HepG2 (cell line): ENCODE measurements around the gene MINAR2. TPM values are rescaled to one million over a fixed set of nuclear protein-coding genes. Genes with fewer than 3 reads are reported as not detected.

Experiments
- ATAC-seq: fragments of 200-7000 bp; cut with Tn5 transposase; 3 replicates; pipeline ENCODE4 v1.9.1; 2020; ENCODE audit warnings: mild to moderate bottlenecking, moderate library complexity
- BruUV-seq: library from RNA; stranded (reverse); fragments of 400-500 nt; replicated peaks from 2 replicates; lab custom pipeline; 2021; lab: Mats Ljungman, UMichigan
- CTCF ChIA-PET: fragments of 300-600 bp; formaldehyde crosslinking; extraction: SDS; loops from one replicate; lab custom pipeline; 2021; ENCODE audit warnings: low total read pairs, inconsistent platforms, low intra/inter-chr PET ratio; lab: Yijun Ruan, JAX
- POLR2A ChIA-PET: fragments of 350-600 bp; sonication (Branson Sonifier 250); formaldehyde crosslinking; loops from one replicate; lab custom pipeline; 2020; ENCODE audit warnings: antibody characterized with exemption, inconsistent platforms; lab: Yijun Ruan, JAX
- DNase-seq: peaks from one replicate; pipeline ENCODE4 v3.0.0-alpha.2; 2015; ENCODE audit warnings: low spot score
- FAIRE-seq: peaks from 3 replicates; lab custom pipeline; 2011; peaks lifted over from hg19 to GRCh38; lab: Jason Lieb, UNC
- H2AFZ ChIP-seq: one replicate; pipeline ENCODE4 v1.6.1; 2011; ENCODE audit warnings: low read length, inconsistent platforms
- H3K27ac ChIP-seq: fragments of 300-600 bp; 3 replicates; pipeline ENCODE4 v1.8.0; 2011; ENCODE audit warnings: mixed run types, mild to moderate bottlenecking, mixed read lengths, low read length, inconsistent platforms; ENCODE audit not compliant: insufficient read depth; ENCODE audit errors: extremely low read length
- H3K27me3 ChIP-seq, 2 experiments: fragments of 200-600 bp in 1 of 2; 2 replicates in 1 of 2; 3 replicates in 1 of 2; pipeline versions ENCODE4 v1.6.0 to v1.8.0; 2011; ENCODE audit warnings: low read length in 2 of 2, mild to moderate bottlenecking in 2 of 2, moderate library complexity in 2 of 2, inconsistent platforms in 1 of 2; ENCODE audit not compliant: insufficient read depth in 2 of 2, control insufficient read depth in 1 of 2
- H3K36me3 ChIP-seq, 2 experiments: fragments of 200-600 bp in 1 of 2; replicated peaks in 1 of 2; 2 replicates in 1 of 2; 3 replicates in 1 of 2; pipeline versions ENCODE4 v1.5.1 to v1.8.0; 2011; ENCODE audit warnings: low read length in 2 of 2, inconsistent platforms in 1 of 2; ENCODE audit not compliant: insufficient read depth in 2 of 2, control insufficient read depth in 1 of 2
- H3K4me1 ChIP-seq: 2 replicates; pipeline ENCODE4 v1.5.1; 2012; ENCODE audit warnings: low read length, inconsistent platforms; ENCODE audit not compliant: insufficient read depth
- H3K4me2 ChIP-seq: 2 replicates; pipeline ENCODE4 v1.6.0; 2011; ENCODE audit warnings: low read depth, low read length, inconsistent platforms
- H3K4me3 ChIP-seq, 3 experiments: fragments of 200-600 bp in 1 of 3; sonication (generic), shearing (Covaris generic) in 1 of 3; replicated peaks in 1 of 3; 2 replicates each; pipeline ENCODE4 v1.5.1; 2011 to 2016; ENCODE audit warnings: low read length in 3 of 3, inconsistent platforms in 2 of 3, low read depth in 2 of 3, mild to moderate bottlenecking in 2 of 3, control low read depth in 1 of 3, mixed read lengths in 1 of 3; ENCODE audit not compliant: insufficient read depth in 1 of 3
- H3K79me2 ChIP-seq: one replicate; pipeline ENCODE4 v1.6.1; 2011; ENCODE audit warnings: low read length, inconsistent platforms; ENCODE audit not compliant: insufficient read depth
- H3K9ac ChIP-seq: 2 replicates; pipeline ENCODE4 v1.6.0; 2011; ENCODE audit warnings: mild to moderate bottlenecking, low read depth, low read length, inconsistent platforms; ENCODE audit not compliant: insufficient read depth
- H3K9me3 ChIP-seq: 2 replicates; pipeline ENCODE4 v1.5.1; 2012; ENCODE audit warnings: mild to moderate bottlenecking, low read length
- H4K20me1 ChIP-seq: 2 replicates; pipeline ENCODE4 v1.6.0; 2011; ENCODE audit warnings: inconsistent platforms, mild to moderate bottlenecking, low read length, moderate library complexity; ENCODE audit not compliant: insufficient read depth
- GTF2F1 ChIP-seq: fragments of 150-350 bp; IDR thresholded peaks from 2 replicates; pipeline ENCODE4 v1.6.1; 2014; ENCODE audit warnings: low read length
- HOXA5 ChIP-seq: sonication (generic); formaldehyde crosslinking; IDR thresholded peaks from 2 replicates; pipeline ENCODE4 v1.4.0; 2020; ENCODE audit warnings: missing genetic modification reagents
- MTA1 ChIP-seq: sonication (generic); formaldehyde crosslinking; IDR thresholded peaks from 2 replicates; pipeline ENCODE4 v1.4.0; 2020; ENCODE audit warnings: missing genetic modification reagents, mild to moderate bottlenecking, borderline replicate concordance
- NFYC ChIP-seq: IDR thresholded peaks from 2 replicates; pipeline ENCODE4 v1.6.1; 2016; ENCODE audit warnings: missing genetic modification reagents, missing compliant biosample characterization
- NR2C2 ChIP-seq: sonication (generic); formaldehyde crosslinking; IDR thresholded peaks from 2 replicates; pipeline ENCODE4 v1.4.0; 2020; ENCODE audit warnings: missing genetic modification reagents, mild to moderate bottlenecking, moderate library complexity, borderline replicate concordance
- RARA ChIP-seq: IDR thresholded peaks from 2 replicates; pipeline ENCODE4 v1.6.1; 2016; ENCODE audit warnings: missing genetic modification reagents, missing compliant biosample characterization
- RXRA ChIP-seq: sonication (generic); formaldehyde crosslinking; IDR thresholded peaks from 2 replicates; pipeline ENCODE4 v1.5.1; 2020; ENCODE audit warnings: missing genetic modification reagents
- TRIM24 ChIP-seq: sonication (generic); formaldehyde crosslinking; IDR thresholded peaks from 2 replicates; pipeline ENCODE4 v1.8.0; 2022; ENCODE audit warnings: mild to moderate bottlenecking, missing genetic modification reagents
- ZMYM2 ChIP-seq: sonication (generic); formaldehyde crosslinking; IDR thresholded peaks from 2 replicates; pipeline ENCODE4 v1.8.0; 2022; ENCODE audit warnings: mild to moderate bottlenecking, missing genetic modification reagents
- ZNF121 ChIP-seq: sonication (generic); formaldehyde crosslinking; IDR thresholded peaks from 2 replicates; pipeline ENCODE4 v1.5.0; 2020; ENCODE audit warnings: mild to moderate bottlenecking, missing genetic modification reagents
- ZNF124 ChIP-seq: sonication (generic); formaldehyde crosslinking; IDR thresholded peaks from 2 replicates; pipeline ENCODE4 v1.4.0; 2020; ENCODE audit warnings: missing genetic modification reagents
- ZNF224 ChIP-seq: sonication (generic); formaldehyde crosslinking; IDR thresholded peaks from 2 replicates; pipeline ENCODE4 v1.5.0; 2020; ENCODE audit warnings: mild to moderate bottlenecking, missing genetic modification reagents
- ZZZ3 ChIP-seq: sonication (generic); formaldehyde crosslinking; IDR thresholded peaks from 2 replicates; pipeline ENCODE4 v1.4.0; 2020; ENCODE audit warnings: missing genetic modification reagents, mild to moderate bottlenecking, borderline replicate concordance
- WGBS: methylation state at CpG from one replicate; pipeline ENCODE4 v1.1.6; 2017; ENCODE audit warnings: low lambda C conversion rate; 5-methylcytosine and 5-hydroxymethylcytosine counted together
- in situ Hi-C: cut with HindIII; loops from 2 replicates; pipeline ENCODE4 v1.10.0; 2017; ENCODE audit warnings: low pct_unique_long_range_greater_than_20kb; ENCODE audit not compliant: extremely low pct_ligation_motif_present
- intact Hi-C: fragments of 100-400 bp; cut with micrococcal nuclease; formaldehyde crosslinking; loops from one replicate; pipeline ENCODE4 v1.10.0; 2022; ENCODE audit not compliant: unreplicated experiment
- polyA plus RNA-seq, 8 experiments: library from polyadenylated mRNA; depleted of rRNA in 3 of 8; stranded (reverse) in 7 of 8; unstranded in 1 of 8; fragments of >200 nt; fragmentation: Illumina TruSeq in 4 of 8; extraction: Trizol in 4 of 8; gene quantifications; 2 replicates each; pipeline versions ENCODE4 v1.2.1 to v1.2.3, GENCODE V29; 2011 to 2016; ENCODE audit warnings: low read depth in 4 of 8, missing spikeins in 1 of 8, mixed read lengths in 1 of 8; ENCODE audit not compliant: insufficient read depth in 1 of 8
- total RNA-seq, 5 experiments: library from RNA; depleted of rRNA; stranded (reverse); fragments of >200 nt; fragmentation: Illumina TruSeq; extraction: Trizol; gene quantifications; 2 replicates each; pipeline ENCODE4 v1.2.3, GENCODE V29; 2016; ENCODE audit warnings: low read depth in 1 of 5
- TF ChIP-seq, protein P1 (sequence below): sonication (generic); formaldehyde crosslinking; conservative IDR thresholded peaks from 2 replicates; pipeline ENCODE4 v1.4.0; 2020; ENCODE audit warnings: missing genetic modification reagents

MINAR2 gene
- total and polyA plus RNA-seq, 2 of the 13 experiments (the other 11 are each of a cell fraction or from before 2014, with no cell fraction given), result not detected

DNA sequence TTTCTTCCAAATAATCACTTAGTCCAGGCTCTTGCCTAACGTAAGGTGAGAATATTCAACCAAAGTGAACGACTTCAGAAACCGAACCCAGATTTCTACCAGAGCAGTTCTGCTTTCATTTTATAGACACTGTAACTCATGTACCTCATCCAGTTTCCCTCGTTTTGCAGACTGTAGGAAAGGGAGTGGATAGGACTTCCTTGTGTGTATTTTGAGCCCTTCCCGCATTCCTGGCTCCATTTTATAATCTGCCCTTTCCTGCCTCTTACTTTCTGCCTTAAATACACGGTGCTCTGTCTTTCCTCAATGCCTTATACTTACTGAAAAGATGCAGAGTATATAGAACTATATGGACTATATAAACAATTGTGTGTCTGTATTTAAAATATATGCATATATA is 20.8 kb downstream of the MINAR2 start (continued):
- TF ChIP-seq, protein P1, sequence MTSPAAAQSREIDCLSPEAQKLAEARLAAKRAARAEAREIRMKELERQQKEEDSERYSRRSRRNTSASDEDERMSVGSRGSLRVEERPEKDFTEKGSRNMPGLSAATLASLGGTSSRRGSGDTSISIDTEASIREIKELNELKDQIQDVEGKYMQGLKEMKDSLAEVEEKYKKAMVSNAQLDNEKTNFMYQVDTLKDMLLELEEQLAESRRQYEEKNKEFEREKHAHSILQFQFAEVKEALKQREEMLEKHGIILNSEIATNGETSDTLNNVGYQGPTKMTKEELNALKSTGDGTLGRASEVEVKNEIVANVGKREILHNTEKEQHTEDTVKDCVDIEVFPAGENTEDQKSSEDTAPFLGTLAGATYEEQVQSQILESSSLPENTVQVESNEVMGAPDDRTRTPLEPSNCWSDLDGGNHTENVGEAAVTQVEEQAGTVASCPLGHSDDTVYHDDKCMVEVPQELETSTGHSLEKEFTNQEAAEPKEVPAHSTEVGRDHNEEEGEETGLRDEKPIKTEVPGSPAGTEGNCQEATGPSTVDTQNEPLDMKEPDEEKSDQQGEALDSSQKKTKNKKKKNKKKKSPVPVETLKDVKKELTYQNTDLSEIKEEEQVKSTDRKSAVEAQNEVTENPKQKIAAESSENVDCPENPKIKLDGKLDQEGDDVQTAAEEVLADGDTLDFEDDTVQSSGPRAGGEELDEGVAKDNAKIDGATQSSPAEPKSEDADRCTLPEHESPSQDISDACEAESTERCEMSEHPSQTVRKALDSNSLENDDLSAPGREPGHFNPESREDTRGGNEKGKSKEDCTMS (CRISPR knock-in tag), result no peak
- TF ChIP-seq RARA (CRISPR knock-in tag) (no peak), ZNF121 (no peak), ZZZ3 (CRISPR knock-in tag) (no peak), ZNF224 (CRISPR knock-in tag) (no peak), MTA1 (CRISPR knock-in tag) (no peak), NFYC (no peak)

DNA sequence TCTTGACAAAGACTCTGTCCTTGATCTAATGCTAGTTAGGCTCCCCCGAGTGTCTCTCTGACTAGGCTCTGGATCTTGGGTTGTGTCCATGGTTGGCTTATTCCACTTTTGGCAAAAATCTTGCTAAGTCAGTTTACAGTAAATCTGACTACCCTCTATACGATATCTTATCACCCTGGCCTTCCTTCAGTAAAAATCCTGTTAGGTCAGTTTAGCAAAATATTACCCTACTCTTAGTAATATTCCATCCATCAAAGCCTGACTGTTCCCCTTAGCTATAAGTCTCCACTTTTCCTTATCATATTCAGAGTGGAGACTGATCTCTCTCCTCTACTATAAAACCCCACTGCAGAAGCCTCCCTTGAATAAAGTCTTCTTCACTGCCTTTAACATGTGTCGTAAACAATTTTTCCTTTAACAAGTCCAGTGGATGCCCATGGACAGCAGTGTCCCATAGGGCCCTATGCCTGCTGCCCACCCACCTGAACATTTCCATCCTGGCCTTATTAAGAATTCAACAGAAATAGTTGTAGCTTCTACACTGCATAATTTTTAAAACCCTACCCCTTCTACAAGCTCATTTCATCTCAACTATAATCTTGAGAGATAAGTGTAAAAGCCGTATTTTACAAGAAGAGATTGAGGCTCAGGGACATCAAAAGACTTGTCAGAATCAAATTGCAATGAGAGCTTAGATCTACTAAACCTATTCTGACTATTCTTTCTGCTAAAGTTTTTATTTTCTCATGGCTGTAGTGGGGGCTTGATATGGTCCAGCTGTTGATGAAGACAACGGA is 22.3 kb downstream of the MINAR2 start:
- DNase-seq, result no peak
- POLR2A ChIA-PET, result no interaction called here
- H2AFZ ChIP-seq, result no peak overlapping the region
- in situ Hi-C loops, result loop anchor here (5.0 kb wide), 1 partner anchor 82 kb away; no protein-coding TSS in a partner anchor
- CTCF ChIA-PET, result no interaction called here
- H3K4me2 ChIP-seq, result no peak overlapping the region
- no peaks in the 10 kb centered on the region for H3K4me1 ChIP-seq
- no peaks in the 10 kb centered on the region for H3K79me2 ChIP-seq
- H3K27me3 ChIP-seq, result no peaks in the 10 kb centered on the region
- WGBS, result 10% methylated on average over 5 of the region's 5 CpGs
- H3K9ac ChIP-seq, result no peak overlapping the region
- intact Hi-C loops, result no loop called here
- no peak for FAIRE-seq
- H4K20me1 ChIP-seq, result no peaks in the 10 kb centered on the region
- H3K9me3 ChIP-seq, result no peaks in the 10 kb centered on the region
- BruUV-seq, result no TSS peak
- TF ChIP-seq NR2C2 (CRISPR knock-in tag) (no peak), RXRA (CRISPR knock-in tag) (no peak), TRIM24 (no peak), GTF2F1 (no peak), ZNF124 (CRISPR knock-in tag) (no peak), HOXA5 (CRISPR knock-in tag) (no peak), ZMYM2 (no peak)
- no peak overlapping the region for H3K4me3 ChIP-seq
- ATAC-seq, result no peak
- H3K27ac ChIP-seq, result no peak overlapping the region
- H3K36me3 ChIP-seq, result no peaks in the 10 kb centered on the region
